Fibroblast of skin of right biceps (primary cell): Measurements from ENCODE around the gene ANGPT4.
A peak's percentile ranks its signal among the peaks of the same experiment; 100 is the strongest.
"Not testable (repeated sequence)": the region's sequence is repeated elsewhere in the genome, so short reads cannot be mapped to it uniquely, and the experiment has no call there.

Source experiments
- DNase-seq: peaks from one replicate; pipeline ENCODE4 v3.0.0-alpha.2; 2013

ANGPT4 gene

DNA sequence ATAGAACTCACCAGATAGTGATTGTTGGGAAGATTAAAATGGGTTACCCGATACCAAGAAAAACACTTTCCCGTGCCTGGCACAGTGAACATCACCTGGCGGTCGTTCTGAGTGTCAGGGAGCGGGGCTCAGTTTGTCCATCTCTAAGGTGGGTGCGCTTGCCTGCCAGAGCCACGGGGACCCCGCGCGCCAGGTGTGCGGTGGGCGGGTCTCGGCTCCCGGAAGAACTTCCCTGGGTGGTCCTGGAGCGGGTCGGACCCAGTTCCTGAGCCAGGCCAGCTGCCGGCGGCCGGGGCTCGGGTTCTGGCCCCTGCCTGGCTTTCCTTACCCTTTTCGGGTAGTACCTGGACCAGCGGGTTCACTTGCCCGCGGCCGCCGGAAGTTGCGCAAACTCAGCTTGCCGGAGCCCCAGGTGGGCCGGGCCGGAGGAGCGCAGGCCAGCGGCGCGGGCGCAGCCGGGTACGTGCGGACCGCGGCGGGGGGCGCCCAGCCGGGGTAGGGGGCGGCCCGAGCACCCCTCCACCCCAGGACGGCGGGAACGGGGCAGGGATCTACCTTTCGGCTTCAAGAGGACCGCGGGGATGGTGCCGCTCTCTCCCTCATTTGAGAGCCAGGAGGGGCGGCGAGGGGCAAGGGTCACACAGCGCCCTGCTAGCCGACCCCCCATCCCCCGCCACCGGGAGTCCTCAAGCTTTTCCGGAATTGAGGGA is 75.1 kb downstream of the ANGPT4 start:
- DNase-seq, result no peak

DNA sequence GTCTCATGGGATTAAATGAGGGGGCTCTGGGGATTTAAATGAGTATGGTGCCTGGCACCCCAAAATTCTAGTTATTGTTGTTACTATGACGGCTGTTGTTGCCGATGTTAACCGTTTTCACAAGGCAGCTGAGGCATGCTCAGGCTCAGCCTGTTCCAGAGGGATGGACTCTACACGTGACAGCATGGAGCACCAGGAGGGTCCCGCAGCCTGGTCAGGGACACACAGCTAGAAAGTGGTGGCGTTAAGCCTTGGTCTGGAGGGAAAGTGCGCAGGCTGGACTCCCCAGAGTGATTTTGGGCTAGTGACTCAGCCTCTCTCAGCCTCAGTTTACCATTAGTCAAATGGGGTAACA is 75.7 kb downstream of the ANGPT4 start:
- no peak for DNase-seq

DNA sequence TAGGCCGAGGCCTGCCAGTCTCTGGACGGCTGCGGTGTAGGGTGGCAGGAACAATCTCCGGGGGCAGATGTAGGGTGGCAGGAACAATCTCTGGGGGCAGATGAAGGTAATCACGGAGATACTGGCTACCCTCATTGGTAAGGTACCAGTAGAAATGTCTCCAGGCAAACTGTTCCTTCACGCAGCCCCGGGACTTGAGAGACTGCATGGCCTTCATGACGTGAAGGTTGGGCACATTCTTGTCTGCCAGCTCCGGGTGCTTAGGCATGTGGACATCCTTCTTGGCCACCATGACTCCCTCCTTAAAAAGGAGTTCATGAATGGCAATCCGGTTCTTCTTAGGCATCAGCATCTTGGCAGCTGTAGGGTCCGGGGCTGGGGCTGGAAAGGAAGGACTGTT is 76.5 kb downstream of the ANGPT4 start:
- DNase-seq, result no peak

DNA sequence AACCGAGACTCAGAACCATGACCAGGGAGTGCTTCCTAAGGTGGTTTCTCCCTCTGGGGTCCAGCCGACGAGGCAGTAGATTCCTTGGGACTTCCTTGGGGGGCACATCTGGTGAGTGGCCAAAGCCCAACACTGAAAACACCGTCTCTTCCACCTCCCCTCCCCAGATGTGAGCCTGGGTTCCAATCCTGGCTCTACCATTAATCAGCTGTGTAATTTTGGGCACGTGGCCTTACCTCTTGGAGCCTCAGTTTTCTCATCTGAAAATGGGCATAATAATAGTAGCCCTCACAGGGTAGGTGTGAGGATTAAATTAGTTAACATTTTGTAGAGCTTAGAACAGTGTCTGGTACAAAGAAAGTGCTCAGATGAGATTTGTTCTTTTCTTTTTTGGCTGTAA is 77.1 kb downstream of the ANGPT4 start:
- no peak for DNase-seq

DNA sequence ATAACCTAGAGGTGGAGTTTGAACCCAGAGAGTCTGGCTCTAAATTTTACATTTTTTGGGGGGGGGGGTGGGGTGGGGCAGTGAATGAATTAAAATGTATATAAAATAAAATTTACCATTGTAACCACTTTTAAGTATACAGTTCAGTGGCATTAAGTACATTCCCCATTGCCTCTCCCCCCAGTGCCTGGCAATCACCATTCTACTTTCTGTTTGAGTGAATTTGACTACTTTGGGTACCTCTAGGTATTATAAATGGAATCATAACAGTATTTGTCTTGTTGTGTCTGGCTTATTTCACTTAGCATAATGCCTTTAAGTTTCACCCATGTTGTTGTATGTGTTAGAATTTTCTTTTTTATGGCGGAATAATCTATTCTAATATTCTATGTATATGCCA is 79.9 kb downstream of the ANGPT4 start:
- DNase-seq, result no peak

DNA sequence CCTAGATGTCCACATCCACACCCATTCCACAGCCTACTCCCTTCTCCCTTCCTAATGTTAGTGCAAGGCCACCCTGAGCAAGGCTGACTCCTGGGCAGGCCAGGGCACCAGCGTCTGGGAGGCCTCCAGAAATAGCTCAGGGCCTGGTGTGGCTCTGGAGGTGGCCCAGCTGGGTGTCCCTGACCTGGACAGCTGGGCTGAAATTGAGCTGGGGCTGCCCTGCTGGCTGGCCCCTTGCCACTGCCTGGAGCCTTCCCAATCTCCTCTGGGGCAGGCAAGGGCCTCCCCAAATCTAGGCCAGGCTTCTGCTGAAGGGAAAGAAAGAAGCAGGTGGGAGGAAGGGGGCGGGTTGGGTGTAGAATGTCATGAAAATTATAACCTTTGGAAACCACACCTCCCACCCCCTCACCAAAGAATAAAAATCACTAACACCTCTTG is 80.5 kb downstream of the ANGPT4 start:
- DNase-seq, result no peak

DNA sequence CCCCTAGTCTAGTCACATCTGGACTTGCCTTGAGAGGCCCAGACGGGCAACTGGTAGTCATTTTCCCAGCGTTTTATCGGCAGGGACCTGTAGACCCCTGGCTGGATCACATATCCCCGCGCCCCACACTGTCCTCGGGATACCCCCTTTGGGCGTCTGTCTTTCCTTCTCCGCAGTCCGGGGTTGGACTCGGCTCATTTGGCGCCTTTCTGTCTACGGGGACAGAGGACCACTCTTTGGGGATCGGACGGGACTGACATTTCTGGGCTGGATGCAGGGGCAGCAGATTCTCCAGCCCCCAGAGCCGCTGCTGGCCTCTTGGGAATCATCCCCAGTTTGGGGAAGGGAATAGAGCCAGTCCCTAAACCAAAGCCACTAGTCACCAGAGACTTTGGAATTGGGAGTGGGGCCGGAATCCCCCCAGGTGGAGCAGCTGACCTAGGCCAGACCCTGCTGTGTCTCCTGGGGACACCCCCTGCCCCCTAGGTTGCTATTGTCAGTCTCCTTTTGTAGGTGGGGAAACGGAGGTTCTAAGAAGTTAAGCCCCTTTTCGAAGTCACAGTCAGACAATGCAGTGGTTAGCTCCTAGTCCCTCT is 81.9 kb downstream of the ANGPT4 start:
- no peak for DNase-seq

DNA sequence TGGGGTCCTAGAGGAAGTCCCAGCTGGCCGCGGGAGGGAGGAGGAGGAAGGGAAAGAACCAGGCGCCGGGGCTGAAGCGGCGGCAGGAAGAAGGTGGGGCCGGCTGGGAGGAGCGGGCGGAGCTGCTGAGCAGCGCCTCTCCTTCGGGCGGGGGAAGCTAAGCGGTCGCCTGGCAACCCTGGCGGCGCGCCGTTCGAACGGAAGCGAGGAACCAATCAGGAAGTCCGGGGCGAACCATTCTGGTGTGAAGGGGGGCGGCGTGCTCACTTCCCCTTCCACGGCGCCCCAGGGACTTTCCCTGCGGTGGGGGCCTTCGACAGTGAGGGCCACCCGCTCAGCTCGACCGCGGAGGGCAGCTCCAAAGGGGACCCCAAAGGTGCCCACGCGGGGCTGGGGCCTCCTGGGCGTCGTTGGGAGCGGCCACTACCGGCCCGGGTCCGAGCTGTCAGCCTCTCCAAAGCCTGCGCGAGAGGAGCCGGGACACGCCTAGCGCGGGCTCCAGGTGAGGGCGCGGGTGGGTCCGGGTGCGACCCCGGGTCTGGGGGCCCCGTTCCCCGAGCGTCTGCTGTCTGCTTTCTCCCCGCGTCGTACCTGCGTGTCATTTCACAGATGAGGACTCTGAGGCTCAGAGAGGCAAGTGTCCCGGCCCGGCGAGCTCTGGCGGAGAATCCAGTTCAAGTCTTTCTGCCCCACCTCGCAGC is 82.5 kb downstream of the ANGPT4 start, which contains the start of gene FAM110A:
TSS of gene FAM110A (plus strand) at position 266 of the 701 bp plus-strand sequence. CDS start 11,090 bp downstream, outside the sequence.
- peak; percentile 95 for DNase-seq

DNA sequence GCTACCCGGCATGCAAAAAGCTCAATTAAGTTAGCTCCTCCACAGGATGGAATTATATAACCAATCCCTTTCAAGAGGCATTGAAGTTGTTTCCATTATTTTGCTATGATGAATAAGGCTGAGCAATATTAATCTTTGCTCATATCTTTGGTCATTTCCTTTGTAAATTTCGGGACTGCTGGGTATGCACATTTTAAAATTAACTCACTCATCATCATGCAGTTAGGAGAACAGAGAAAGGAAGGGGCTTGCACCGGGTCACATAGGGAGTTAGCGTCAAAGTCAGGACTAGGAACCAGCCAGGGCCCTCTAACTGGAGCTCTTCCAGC is 83.0 kb downstream of the ANGPT4 start:
- DNase-seq, result no peak

DNA sequence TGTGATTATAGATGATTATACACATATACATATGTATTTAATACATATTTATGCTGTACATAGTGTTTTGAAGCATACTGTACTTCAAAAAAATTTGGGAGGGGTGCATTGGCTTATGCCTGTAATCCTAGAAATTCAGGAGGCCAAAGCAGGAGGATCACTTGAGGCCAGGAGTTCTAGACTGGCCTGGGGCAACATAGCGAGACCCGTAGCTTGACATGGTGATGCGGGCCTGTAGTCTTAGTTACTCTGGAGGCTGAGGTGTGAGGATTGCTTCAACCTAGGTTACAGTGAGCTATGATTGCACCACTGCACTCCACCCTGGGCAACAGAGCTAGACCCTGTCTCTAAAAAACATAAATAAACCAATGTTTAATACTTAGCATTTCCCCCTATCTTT is 84.2 kb downstream of the ANGPT4 start:
- DNase-seq, result no peak

DNA sequence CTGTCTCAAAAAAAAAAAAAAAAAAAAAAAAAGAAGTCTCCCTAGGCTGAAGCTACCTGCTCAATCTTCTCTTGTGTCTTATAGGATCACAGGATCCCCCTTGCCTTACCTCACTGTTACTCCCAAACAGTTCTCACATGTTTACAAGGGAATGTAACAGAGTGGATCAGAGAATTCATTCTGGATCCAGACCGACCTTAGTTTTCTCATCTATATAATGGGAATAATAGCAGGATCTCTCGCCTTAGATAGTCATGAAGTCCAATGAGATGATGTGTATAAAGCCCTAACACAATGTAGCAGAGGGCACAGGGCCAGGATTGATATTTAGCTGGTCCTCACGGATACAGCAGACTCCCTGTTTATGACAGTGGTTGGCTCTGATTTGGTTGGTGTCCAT is 84.9 kb downstream of the ANGPT4 start:
- no peak for DNase-seq

DNA sequence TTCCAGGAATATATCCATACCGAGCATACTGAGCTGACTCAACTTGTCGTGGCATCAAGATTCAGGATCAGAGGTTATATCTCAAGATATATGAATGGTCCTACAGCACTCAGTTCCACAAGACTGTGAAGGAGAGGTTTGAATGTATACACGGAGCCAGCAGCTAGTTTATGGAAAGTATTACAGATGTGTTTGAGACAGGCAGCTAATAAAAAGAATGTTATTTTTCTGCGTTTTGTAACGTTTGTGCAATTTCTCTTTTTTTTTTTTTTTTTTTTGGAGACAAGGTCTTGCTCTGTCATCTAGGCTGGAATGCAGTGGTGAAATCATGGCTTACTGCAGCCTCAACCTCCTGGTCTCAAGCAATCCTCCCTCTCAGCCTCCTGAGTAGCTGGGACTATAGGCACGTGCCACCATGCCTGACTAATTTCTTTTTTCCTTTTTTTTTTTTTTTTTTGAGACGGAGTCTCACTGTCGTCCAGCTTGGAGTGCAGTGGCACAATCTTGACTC is 86.1 kb downstream of the ANGPT4 start:
- peak; percentile 86 for DNase-seq

DNA sequence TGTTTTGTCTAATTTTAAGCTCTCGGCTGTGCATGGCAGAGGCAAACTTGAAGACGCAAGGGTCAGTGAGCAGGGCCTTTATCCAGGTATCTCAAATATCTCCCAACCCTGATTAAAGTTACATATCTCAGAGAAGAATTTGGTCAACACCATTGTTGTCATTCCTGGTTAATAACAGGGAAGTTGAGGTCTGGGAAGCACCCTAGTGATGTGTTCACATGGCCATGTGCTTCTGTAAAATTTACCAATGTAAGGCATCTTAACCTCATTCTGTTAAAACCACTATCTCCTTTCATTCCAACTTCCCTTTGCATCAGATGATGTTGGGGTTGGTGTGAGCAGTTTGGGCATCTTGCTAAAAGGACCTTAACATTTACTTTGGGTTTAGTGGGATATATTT is 86.6 kb downstream of the ANGPT4 start:
- DNase-seq, result peak; percentile 64

DNA sequence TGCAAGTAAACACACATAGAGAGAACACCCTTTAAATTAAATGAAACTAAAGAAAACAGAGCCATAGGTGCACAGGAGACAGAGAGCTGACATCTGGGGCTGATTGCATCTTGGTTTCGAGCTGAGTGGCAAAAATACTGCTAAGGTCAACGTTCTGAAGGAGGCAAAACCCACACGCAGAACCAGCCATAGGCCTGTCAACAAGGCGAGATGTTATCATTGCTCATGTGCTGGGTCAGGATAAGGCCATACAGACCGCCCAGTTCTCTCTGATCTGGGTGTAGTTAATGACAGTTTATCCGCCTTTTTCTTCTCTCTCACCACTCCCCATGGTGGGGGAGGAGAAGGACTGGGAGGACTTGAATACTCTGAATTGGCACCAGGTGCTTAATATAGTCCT is 87.1 kb downstream of the ANGPT4 start:
- no peak for DNase-seq

DNA sequence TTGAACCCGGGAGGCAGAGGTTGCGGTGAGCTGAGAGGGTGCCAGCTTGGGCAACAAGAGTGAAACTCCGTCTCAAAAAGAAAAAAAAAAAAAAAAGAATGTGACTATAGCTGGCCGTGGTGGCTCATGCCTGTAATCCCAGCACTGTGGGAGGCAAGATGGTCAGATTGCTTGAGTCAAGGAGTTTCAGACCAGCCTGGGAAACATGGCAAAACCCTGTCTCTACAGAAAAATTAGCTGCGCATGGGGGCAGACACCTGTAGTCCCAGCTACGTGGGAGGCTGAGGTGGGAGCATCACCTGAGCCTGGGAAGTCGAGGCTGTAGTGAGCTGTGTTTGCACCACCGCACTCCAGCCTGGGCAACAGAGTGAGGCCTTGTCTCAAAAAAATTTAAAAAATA is 88.2 kb downstream of the ANGPT4 start:
- not testable (repeated sequence) for DNase-seq

DNA sequence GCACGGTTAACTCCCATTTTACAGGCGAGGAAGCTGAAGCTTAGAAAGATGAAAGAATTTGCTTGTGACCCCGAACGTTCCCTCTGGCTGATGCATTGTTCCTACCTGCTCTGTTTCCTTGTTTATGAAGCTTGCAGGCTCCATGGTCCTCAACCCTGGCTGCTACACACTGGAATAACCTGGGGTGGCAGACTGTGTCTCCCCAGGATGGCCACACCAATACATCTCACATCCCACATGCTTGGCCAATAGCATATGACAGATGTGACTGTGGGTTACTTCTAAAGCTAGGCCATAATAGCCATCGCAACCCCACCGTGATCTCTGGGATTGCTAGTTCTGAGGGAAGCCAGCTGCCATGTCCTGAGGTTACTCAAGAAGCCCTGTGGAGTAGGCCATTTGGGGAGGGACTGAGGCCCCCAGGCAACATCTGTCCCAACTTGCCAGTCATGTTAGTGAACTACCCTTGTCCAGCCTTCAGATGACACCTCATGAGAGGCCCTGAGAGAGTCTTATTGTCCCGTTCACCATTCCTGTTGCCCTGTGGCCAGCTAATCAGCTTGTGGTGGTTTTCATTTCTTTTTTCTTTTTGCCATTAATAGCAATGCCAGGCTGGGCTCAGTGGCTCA is 89.3 kb downstream of the ANGPT4 start:
- no peak for DNase-seq

DNA sequence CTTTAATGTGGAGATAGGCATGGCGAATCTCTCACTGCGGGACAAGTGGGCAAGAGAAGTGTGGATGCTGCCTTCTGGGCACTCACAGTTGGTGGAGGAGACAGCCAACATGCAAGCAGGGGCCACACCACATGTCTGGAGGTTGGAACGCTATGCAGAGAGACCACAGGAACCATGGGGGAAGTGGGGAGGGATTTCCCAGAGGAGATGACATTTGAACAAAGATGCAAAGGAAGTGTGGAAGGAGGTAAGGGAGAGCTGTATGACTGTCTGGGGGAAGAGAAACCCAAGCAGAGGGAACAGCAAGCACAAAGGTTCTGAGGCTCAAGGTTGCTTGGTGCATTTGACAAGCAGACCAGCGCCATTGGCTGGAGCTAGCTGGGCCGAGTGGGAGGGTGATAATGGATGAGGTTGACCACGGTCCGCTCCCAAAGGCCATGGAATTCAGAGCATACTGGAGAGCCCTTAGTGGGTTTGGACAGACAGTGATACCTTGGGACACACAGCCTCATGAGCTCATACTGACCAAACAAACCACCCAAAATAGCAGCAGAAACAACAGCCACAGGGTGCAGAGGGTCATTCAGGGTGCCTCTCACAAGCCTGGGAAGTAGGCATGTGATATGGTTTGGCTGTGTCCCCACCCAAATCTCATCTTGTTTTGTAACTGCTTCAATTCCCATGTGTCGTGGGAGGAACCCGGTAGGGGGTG is 90.3 kb downstream of the ANGPT4 start:
- DNase-seq, result peak; percentile 19

DNA sequence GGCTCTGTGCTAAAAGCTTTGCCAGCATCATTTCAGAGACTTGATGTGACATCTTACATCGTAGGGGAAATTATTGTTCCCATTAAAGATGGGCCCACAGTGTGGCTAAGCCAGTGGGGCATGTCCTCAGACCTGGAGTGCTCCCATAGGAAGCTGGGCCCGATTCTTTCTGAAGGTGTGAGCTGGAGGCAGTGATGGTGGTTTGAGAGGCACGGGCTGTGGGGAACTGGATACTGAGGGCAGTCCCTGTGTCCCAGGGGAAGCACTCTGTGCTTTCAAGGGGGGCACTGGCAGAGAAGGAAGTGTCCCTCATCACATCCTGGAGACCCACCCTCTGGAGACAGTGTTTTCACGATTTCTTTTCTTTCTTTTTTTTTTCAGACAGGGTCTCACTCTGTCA is 91.2 kb downstream of the ANGPT4 start:
- no peak for DNase-seq

DNA sequence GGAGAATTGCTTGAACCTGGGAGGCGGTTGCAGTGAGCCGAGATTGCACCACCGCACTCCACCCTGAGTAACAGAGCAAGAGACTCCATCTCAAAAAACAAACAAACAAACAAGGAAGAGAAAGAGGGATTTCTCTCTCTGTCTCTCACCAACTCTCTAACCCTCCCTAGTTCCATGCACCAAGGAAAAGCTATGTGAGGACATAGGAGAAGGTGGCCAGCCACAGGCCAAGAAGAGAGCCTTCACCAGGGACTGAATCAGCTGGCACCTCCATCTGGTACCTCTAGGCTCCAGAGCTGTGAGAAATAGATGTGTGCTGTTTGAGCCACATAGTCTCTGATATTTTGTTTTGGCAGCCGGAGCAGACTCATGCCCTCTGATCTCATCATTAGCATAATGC is 91.6 kb downstream of the ANGPT4 start:
- no peak for DNase-seq

DNA sequence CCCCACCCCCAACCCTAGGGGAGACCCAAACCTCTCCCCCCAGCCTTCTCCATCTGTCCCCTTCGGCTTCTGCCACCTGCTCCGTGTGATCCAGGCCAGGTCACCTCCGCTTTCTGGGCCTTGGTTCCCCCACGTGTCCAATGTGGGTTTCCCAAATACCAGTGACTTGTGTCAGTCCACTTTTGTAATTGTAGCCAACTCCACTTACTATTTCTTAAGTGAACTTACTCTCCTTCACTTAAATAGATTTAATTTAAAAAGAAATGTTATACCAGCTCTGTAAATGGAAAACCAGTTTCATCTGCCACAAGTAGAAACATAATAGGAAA is 92.6 kb downstream of the ANGPT4 start:
- DNase-seq, result no peak

DNA sequence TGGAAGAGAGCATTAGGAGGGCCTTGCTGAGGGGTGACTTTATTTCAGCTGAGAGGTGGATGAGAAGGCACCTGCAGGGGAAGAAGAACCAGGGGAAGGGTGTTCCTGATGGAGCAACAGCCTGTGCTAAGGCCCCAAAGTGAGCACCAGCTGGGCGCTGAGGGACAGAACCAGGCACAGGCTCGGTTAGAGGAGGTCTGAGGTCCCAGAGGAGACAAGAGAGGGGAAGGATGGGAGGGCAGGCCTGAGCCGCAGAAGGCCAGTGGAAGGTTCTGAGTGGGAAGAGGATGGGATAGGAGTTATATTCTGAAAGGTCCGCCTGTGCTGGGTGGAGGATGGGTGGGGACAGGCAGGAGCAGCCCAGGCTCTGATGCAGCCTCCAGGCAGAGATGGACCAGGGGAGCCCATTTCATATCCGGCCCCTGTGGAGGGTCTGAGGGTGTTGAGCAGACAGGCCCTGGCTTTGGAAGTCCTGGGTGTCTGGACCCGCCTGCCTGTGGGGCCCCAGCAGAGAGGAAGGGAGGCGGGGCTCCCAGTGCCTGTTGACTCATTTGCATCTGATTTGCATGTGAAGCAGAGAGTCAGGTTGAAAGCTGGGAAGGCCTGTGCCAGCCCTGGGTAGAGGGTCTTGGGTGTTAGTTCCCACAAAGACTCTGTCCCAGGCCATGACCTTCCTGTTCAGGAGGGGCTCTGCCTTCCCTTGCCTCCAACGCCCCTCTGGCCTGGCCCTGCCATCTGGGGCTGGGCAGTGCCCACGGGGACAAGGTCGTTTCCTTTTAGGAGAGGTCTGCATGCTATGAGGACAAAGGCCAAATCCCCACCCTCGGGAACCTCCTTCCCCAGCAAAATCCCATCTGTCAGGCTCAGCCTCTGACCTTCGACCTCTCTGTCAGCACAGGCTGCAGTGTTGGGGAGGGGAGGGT is 93.2 kb downstream of the ANGPT4 start:
- no peak for DNase-seq

DNA sequence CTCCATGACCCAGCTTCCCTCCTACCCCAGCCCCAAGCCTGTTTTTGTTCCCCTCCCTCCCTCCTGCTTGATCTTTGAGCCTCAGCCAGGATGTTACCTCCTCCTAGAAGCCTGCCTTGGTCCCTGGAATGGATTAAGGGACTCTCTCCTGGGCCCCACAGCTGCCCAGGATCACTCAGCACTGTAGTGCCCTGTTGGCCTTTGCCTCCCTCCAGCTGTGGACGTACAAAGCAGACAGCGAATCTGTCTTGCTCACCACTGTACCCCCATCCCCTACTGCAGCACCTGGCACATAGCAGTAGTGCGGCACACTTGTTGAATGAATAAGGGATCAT is 94.4 kb downstream of the ANGPT4 start:
- no peak for DNase-seq
